Activated naive CD8-positive, alpha-beta T cell treated with anti-CD3 and anti-CD28 coated beads for 36 hours (primary cell): ENCODE results near the gene PITX2. TPM values are rescaled to one million over a fixed set of nuclear protein-coding genes. Genes with fewer than 3 reads are reported as not detected.

Source experiments
- DNase-seq: peaks from one replicate; pipeline ENCODE4 v3.0.0; 2021
- H3K27ac Mint-ChIP-seq: one replicate; pipeline ENCODE4 v1.8.0; 2022; ENCODE audit warnings: mild to moderate bottlenecking, moderate library complexity, mixed read lengths
- H3K27me3 Mint-ChIP-seq: one replicate; pipeline ENCODE4 v1.8.0; 2022; ENCODE audit warnings: mild to moderate bottlenecking, mixed read lengths
- H3K36me3 Mint-ChIP-seq: one replicate; pipeline ENCODE4 v1.8.0; 2021; ENCODE audit warnings: mild to moderate bottlenecking, mixed read lengths
- H3K4me1 Mint-ChIP-seq: one replicate; pipeline ENCODE4 v1.8.0; 2021; ENCODE audit warnings: mixed read lengths
- H3K4me3 Mint-ChIP-seq: one replicate; pipeline ENCODE4 v1.8.0; 2022; ENCODE audit warnings: mild to moderate bottlenecking, moderate library complexity, mixed read lengths
- H3K9me3 Mint-ChIP-seq: one replicate; pipeline ENCODE4 v1.8.0; 2022; ENCODE audit warnings: mixed read lengths
- total RNA-seq, 2 experiments: library from RNA; stranded (reverse); gene quantifications; one replicate each; pipeline ENCODE4 v1.2.3, GENCODE V29; 2021

The PITX2 gene
- total RNA-seq, 2 experiments from 2014 or later, result not detected

DNA sequence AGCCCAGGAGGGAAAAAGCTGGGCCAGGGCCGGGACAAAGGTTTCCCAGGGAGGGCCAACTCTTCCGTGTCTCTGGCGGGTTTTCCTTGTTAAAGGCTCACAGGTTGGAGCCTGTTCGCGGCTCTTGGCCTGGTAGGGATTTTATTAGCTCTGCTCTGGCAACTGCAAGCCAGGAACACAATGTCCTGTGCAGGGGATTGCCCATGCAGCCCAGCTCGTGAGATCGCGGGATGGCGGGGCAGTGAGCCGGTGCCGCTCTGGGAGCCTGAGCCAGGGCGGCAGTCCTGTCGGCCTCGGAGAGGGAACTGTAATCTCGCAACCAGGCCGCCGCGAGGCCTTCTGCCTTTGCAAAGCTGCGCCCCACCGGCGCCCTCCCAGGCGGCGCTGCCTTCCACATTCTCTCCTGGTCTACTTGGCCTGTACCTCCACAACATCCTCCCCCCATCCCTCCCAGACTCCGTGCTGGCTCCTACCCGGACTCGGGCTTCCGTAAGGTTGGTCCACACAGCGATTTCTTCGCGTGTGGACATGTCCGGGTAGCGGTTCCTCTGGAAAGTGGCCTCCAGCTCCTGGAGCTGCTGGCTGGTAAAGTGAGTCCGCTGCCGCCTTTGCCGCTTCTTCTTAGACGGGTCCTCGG is 2.1 kb downstream of the PITX2 start:
- no peak for DNase-seq
- H3K27me3 Mint-ChIP-seq, result peaks cover 98% of the 10 kb centered on the region
- peaks cover 10% of the 10 kb centered on the region for H3K36me3 Mint-ChIP-seq
- H3K4me1 Mint-ChIP-seq, result peaks cover 29% of the 10 kb centered on the region
- H3K9me3 Mint-ChIP-seq, result peaks cover 18% of the 10 kb centered on the region
- H3K27ac Mint-ChIP-seq, result no peak overlapping the region
- no peak overlapping the region for H3K4me3 Mint-ChIP-seq

GRCh38 chr4:110620322-110620690 is 2.6 kb downstream of the PITX2 start:
- Mint-ChIP-seq H3K27ac (no peak overlapping the region), H3K9me3 (peaks cover 18% of the 10 kb centered on the region), H3K4me3 (no peak overlapping the region), H3K36me3 (peaks cover 10% of the 10 kb centered on the region), H3K27me3 (peaks cover 98% of the 10 kb centered on the region), H3K4me1 (peaks cover 32% of the 10 kb centered on the region)
- no peak for DNase-seq

DNA sequence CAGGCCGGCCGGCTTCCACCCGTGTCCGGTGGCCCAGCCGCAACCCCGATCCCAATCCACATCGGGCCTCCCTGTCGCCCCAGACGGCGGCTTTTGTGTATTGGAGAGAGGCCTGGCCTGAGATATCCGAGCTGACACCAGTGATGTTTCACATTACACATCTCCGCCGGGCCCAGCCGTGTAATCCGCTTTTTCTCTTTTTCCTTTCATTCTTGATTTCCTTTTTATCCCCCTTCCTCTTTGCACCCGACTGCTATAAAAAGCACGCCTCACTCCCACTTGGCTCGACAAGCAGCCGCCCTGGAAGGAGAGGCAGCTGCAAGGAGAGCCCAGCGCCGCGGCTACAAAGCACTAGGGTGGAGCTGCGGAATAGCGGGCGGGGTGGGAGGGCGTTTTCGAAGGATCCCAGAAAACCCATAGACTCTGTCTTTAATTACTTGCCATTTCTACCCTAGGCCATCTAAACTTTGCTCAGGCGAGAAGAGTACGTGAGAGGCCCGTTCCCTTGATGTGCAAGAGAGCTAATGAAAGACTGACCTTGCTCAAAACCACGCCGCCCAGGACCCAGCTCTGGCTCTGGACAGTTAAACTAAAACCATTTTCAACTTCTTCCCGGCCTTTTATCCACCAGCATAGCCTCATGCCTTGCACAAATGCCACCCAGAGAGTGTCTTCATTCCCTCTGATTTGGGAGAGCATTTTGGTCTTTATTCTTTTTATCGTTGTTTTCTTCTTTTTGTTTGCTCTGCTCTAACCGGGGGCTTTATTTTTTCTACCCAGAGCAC is 3.2 kb downstream of the PITX2 start:
- no peak overlapping the region for H3K4me3 Mint-ChIP-seq
- peaks cover 10% of the 10 kb centered on the region for H3K36me3 Mint-ChIP-seq
- H3K9me3 Mint-ChIP-seq, result peaks cover 18% of the 10 kb centered on the region
- peaks cover 33% of the 10 kb centered on the region for H3K4me1 Mint-ChIP-seq
- no peak overlapping the region for H3K27ac Mint-ChIP-seq
- peaks cover 98% of the 10 kb centered on the region for H3K27me3 Mint-ChIP-seq
- no peak for DNase-seq

DNA sequence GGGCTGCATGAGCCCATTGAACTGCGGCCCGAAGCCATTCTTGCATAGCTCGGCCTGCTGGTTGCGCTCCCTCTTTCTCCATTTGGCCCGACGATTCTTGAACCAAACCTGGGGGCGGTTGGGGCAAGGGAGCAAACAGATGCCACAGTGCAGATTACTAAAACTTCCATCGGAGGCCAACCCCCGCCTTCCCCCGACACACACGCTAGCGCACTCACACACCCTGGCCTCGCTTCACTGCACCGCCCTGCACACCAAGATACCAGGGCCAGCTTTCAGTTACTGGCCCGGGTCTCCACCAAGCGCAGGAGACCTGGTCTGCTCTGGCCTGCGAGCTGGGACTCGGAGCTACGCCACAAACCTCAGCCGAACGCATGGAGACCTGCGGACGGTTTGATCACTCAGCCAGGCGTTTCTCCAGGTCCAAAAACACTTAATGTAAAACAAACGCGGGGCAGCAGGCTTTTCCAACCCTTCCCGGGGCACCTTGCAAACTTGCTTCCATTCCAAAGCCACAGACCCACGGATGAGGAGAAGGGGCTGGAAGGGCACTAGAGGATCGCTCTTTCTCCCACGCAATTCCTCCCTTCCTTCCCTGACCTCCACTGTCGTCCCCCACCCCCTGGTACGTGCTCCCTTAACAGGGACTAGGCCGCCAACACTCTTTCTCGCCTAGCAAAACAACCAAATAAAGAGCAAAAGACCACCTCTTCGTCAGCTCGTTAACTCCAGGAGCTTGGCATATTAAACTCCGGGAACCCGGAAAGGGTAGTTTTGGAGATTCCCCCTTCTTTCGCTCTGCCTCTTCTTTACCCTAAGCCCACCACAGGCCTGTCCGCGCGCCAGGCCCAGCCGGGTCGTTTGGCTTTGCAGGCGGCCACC is 4.1 kb downstream of the PITX2 start:
- H3K27ac Mint-ChIP-seq, result no peak overlapping the region
- peaks cover 10% of the 10 kb centered on the region for H3K36me3 Mint-ChIP-seq
- H3K9me3 Mint-ChIP-seq, result peaks cover 14% of the 10 kb centered on the region
- peaks cover 33% of the 10 kb centered on the region for H3K4me1 Mint-ChIP-seq
- no peak for DNase-seq
- peaks cover 98% of the 10 kb centered on the region for H3K27me3 Mint-ChIP-seq
- H3K4me3 Mint-ChIP-seq, result peak overlapping the region; percentile 7

GRCh38 chr4:110617646-110618580 is 5.0 kb downstream of the PITX2 start:
- Mint-ChIP-seq H3K9me3 (peaks cover 10% of the 10 kb centered on the region), H3K27me3 (peaks cover 98% of the 10 kb centered on the region), H3K36me3 (peaks cover 4% of the 10 kb centered on the region), H3K27ac (peak overlapping the region; percentile 47), H3K4me1 (peaks cover 25% of the 10 kb centered on the region), H3K4me3 (no peak overlapping the region)
- no peak for DNase-seq

- no peak overlapping the region for H3K27ac Mint-ChIP-seq
- H3K27me3 Mint-ChIP-seq, result peaks cover 98% of the 10 kb centered on the region
- H3K4me3 Mint-ChIP-seq, result no peak overlapping the region
- peaks cover 4% of the 10 kb centered on the region for H3K36me3 Mint-ChIP-seq
- DNase-seq, result no peak
- H3K9me3 Mint-ChIP-seq, result peaks cover 10% of the 10 kb centered on the region
- peaks cover 25% of the 10 kb centered on the region for H3K4me1 Mint-ChIP-seq
Observed at GRCh38 chr4:110617075-110617640, 5.7 kb downstream of the PITX2 start.

DNA sequence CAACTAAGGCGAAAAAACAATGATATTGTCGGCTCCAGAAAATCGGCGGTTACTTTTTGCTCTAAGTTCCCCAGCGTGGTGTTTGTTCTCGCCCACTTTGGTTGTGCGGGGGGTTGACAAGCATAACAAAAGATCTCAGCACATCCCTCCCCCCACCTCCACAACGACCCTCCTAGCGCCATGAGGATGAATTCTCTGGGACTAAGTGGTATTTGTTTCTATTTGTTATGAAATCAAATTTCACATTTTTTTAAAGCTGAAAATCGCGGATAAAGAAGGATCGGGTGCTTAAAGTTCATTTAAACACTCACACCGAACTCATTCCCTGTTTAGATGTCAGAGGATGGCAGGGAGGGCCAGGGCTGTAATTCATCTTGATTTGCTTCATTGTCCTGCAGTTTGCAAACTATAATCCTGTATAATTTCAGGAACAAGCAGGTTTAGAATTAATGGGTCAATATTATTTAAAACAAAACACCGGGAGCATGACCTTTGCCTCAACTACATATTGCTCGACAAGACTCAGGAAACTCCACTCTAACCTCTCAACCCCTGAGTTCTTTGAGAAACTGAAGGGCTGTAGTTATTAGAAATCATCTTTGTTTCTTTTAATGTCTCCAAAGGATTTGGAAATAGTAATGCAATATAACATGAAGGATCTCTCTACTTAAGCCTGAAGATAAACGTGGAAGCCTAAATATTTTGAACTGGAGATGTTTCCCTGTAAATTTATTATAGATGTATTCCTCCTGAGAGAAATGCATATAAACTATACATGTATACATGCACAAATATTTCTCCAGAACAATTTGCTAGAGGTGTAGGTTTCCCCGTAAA is 6.4 kb downstream of the PITX2 start:
- H3K36me3 Mint-ChIP-seq, result peaks cover 4% of the 10 kb centered on the region
- DNase-seq, result no peak
- peaks cover 25% of the 10 kb centered on the region for H3K4me1 Mint-ChIP-seq
- H3K4me3 Mint-ChIP-seq, result no peak overlapping the region
- H3K27me3 Mint-ChIP-seq, result peaks cover 98% of the 10 kb centered on the region
- H3K9me3 Mint-ChIP-seq, result peaks cover 10% of the 10 kb centered on the region
- no peak overlapping the region for H3K27ac Mint-ChIP-seq

GRCh38 chr4:110615353-110616237 is 7.3 kb downstream of the PITX2 start:
- Mint-ChIP-seq H3K4me3 (no peak overlapping the region), H3K27me3 (peaks cover 96% of the 10 kb centered on the region), H3K36me3 (peaks cover 4% of the 10 kb centered on the region), H3K4me1 (peaks cover 19% of the 10 kb centered on the region), H3K27ac (no peak overlapping the region), H3K9me3 (peaks cover 10% of the 10 kb centered on the region)
- DNase-seq, result no peak

GRCh38 chr4:110614976-110615352 is 7.9 kb downstream of the PITX2 start:
- peaks cover 14% of the 10 kb centered on the region for H3K4me1 Mint-ChIP-seq
- H3K27me3 Mint-ChIP-seq, result peaks cover 96% of the 10 kb centered on the region
- no peak for DNase-seq
- H3K4me3 Mint-ChIP-seq, result no peak overlapping the region
- peaks cover 4% of the 10 kb centered on the region for H3K36me3 Mint-ChIP-seq
- no peak overlapping the region for H3K27ac Mint-ChIP-seq
- H3K9me3 Mint-ChIP-seq, result peaks cover 10% of the 10 kb centered on the region

DNA sequence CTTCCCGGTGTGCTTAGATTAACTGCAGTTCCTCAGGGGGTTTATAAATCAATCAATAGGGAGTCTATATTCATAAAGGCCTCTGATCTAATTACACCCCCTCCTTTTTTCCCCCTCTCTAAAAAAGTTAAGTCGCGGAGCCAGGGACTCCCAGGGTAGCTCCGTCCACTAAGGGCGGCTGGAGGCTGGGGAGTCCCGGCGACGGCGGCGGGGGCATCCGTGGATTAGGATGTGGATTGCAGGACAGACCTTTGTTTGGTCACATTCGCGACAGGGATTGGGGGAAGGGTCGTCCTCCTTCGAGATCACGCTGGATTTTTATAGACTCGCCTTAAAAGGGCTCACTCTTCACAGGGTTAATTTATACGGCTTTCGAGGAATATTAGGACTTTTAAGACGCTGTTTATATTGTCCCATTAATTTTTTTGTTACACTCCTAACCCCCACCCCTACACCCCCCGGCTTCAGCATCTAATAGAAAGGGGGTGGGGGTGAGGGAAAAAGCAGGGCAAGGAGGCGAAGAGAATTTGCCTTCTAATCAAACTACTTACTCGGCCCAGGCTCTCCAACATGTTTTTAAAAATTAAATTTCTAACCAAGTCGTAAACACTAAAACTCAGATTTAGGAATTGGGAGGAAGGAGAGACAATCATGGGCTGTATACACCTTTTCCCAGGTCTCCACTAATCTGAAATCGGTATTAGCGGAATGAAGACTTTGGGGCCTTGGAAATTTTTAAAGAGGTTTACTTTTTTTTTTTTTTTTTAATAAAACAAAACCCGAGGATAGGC is 8.5 kb downstream of the PITX2 start:
- peaks cover 10% of the 10 kb centered on the region for H3K9me3 Mint-ChIP-seq
- H3K27me3 Mint-ChIP-seq, result peaks cover 95% of the 10 kb centered on the region
- DNase-seq, result no peak
- H3K27ac Mint-ChIP-seq, result no peak overlapping the region
- H3K4me3 Mint-ChIP-seq, result no peak overlapping the region
- peaks cover 4% of the 10 kb centered on the region for H3K36me3 Mint-ChIP-seq
- peaks cover 10% of the 10 kb centered on the region for H3K4me1 Mint-ChIP-seq

GRCh38 chr4:110613745-110614144 is 9.1 kb downstream of the PITX2 start:
- Mint-ChIP-seq H3K4me3 (no peak overlapping the region), H3K27ac (no peak overlapping the region), H3K4me1 (peaks cover 10% of the 10 kb centered on the region), H3K27me3 (peaks cover 95% of the 10 kb centered on the region), H3K9me3 (peaks cover 7% of the 10 kb centered on the region), H3K36me3 (peaks cover 4% of the 10 kb centered on the region)
- no peak for DNase-seq

DNA sequence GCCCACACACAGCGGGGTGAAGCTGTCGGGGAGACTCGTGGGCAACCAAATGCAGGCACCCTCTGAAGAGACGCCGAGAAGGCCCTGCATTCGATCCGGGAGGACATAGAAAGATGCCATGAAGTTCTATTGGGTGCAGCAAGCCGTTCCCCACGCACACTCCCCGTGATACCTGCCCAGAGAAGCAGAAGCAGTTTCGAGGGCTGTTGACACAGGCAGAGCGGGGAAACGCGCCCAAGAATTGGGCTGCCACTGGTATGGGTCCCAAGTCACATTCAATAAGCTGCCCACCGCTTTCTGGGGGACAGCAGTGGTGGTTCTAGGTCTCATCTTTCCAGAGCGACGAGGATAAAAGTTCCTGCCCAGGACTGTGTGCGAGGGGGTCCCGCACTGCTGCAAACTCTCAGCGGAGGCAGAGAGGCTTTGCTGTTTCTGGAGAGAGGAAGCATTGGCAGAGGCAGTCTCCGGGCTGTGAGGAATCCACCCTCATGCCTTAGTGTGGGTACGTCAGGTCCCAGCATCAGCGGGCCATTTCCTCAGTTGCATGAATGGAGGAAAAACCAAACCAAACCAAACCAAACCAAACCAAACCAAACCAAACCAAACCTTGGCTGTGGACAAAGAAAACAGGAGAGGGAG is 10.1 kb downstream of the PITX2 start:
- peaks cover 2% of the 10 kb centered on the region for H3K9me3 Mint-ChIP-seq
- no peaks in the 10 kb centered on the region for H3K36me3 Mint-ChIP-seq
- no peak overlapping the region for H3K4me3 Mint-ChIP-seq
- peaks cover 4% of the 10 kb centered on the region for H3K4me1 Mint-ChIP-seq
- H3K27ac Mint-ChIP-seq, result no peak overlapping the region
- DNase-seq, result no peak
- H3K27me3 Mint-ChIP-seq, result peaks cover 94% of the 10 kb centered on the region
